ENCODE results near the gene KRTAP5-7.
"Not testable (repeated sequence)": the region's sequence is repeated elsewhere in the genome, so short reads cannot be mapped to it uniquely, and the experiment has no call there.

KRTAP5-7 gene

DNA sequence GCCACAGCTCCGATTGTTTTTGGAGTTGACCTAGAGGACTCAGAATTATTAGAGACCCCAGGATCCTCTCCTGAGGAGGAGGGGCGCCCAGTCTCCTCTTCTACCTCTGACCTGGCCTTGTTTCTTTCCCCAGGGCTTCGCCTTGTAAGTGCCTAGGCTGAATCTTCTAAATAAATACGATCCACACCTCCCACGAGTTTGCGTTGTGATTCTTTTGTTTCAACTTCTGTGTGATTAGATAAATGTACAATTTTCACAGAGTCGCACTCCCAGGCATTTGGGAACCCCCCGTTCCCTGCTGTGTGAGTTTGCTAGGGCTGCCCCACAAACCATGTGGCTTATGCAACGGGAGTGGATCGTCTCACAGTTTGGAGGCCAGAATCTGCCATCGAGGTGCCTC, 11.9 kb downstream of the KRTAP5-7 start:
- H3K9me3 Mint-ChIP-seq, result peaks cover 10 to 27% of the 10 kb centered on the region in 2 donors
- H3K27me3 Mint-ChIP-seq, result peaks cover 7% of the 10 kb centered on the region
- H3K4me3 Mint-ChIP-seq, result no peak overlapping the region
- peaks cover 13% of the 10 kb centered on the region for H3K4me1 Mint-ChIP-seq
- DNase-seq (no peak), ATAC-seq (no peak)
- H3K27ac Mint-ChIP-seq, result no peak overlapping the region

DNA sequence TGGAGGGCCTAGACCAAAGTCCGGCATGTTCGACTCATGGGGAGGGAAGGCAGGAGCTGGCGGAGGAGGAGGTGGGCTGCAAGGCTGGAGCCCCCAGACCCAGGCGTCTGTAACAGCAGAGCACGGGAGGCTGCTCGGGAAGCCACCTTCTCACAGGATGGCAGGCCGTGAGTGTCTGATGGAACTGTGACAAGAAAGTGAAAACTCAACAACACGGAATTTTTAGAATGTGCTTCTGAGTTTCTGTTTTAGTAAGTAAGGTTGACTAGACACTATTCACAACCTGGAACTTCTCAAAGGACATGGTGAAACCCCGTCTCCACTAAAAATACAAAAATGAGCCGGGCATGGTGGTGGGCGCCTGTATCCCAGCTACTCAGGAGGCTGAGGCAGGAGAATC, 12.9 kb downstream of the KRTAP5-7 start:
- Mint-ChIP-seq H3K9me3 (peaks cover 10 to 27% of the 10 kb centered on the region in 2 donors), H3K4me1 (peaks cover 18% of the 10 kb centered on the region)
- H3K27me3 Mint-ChIP-seq, H3K4me3 Mint-ChIP-seq, ATAC-seq, H3K27ac Mint-ChIP-seq, DNase-seq: not testable (repeated sequence)

DNA sequence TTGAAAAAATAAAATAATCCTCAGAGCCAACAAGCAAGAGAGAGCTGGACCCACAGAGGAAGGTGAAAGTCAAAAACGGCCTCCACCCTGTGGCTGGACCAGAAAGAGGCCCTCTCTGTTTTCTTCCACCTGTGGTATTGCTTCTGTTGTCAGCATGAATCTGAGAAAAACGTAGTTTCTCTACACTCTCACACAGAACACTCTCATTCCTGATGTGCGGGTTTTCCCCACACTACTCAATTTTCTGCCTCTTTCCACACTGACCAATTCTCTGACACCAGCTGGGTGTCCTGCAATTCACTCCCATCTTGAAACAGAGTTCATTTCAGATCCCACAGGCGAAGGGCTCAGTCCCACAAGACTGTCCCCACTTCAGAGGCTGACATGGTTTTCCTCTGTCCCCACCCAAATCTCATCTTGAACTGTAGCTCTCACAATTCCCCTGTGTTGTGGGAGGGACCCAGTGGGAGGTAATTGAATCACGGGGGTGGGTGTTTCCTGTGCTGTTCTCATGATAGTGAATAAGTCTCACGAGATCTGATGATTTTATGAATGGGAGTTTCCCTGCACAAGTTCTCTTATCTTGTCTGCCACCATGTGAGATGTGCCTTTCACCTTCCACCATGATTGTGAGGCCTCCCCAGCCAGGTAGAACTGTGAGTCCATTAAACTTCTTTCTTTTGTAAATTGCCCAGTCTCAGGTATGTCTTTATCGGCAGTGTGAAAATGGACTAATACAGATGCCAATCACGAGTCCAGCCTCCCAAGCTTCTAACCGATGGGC, 13.6 kb downstream of the KRTAP5-7 start:
- peaks cover 18% of the 10 kb centered on the region for H3K4me1 Mint-ChIP-seq
- not testable (repeated sequence) for ATAC-seq, H3K27me3 Mint-ChIP-seq, H3K4me3 Mint-ChIP-seq, H3K27ac Mint-ChIP-seq, DNase-seq
- peaks cover 10 to 27% of the 10 kb centered on the region in 2 donors for H3K9me3 Mint-ChIP-seq

DNA sequence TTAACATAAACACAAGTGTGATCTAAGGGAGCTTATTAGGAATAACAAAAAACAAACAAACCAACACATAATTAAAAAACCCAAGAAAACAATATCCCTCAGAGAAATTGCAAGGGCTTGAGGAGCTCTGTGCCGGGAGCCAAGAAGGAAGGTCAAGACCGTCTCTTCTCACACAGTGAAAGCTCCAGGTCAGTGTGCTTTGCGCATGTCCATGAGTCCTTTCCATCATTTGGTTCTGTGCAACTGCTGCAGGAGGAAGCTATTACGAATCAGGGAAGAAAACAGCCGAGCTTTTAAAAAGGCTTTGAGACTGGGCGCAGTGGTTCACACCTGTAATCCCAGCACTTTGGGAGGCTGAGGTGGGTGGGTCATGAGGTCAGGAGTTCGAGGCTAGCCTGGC, 15.3 kb downstream of the KRTAP5-7 start:
- DNase-seq (no peak), ATAC-seq (no peak)
- peaks cover 17% of the 10 kb centered on the region for H3K27me3 Mint-ChIP-seq
- H3K4me3 Mint-ChIP-seq, result no peak overlapping the region
- H3K9me3 Mint-ChIP-seq, result peaks cover 10 to 37% of the 10 kb centered on the region in 2 donors
- peaks cover 18% of the 10 kb centered on the region for H3K4me1 Mint-ChIP-seq
- peak overlapping the region in 1 of 2 donors; percentile 45 for H3K27ac Mint-ChIP-seq

DNA sequence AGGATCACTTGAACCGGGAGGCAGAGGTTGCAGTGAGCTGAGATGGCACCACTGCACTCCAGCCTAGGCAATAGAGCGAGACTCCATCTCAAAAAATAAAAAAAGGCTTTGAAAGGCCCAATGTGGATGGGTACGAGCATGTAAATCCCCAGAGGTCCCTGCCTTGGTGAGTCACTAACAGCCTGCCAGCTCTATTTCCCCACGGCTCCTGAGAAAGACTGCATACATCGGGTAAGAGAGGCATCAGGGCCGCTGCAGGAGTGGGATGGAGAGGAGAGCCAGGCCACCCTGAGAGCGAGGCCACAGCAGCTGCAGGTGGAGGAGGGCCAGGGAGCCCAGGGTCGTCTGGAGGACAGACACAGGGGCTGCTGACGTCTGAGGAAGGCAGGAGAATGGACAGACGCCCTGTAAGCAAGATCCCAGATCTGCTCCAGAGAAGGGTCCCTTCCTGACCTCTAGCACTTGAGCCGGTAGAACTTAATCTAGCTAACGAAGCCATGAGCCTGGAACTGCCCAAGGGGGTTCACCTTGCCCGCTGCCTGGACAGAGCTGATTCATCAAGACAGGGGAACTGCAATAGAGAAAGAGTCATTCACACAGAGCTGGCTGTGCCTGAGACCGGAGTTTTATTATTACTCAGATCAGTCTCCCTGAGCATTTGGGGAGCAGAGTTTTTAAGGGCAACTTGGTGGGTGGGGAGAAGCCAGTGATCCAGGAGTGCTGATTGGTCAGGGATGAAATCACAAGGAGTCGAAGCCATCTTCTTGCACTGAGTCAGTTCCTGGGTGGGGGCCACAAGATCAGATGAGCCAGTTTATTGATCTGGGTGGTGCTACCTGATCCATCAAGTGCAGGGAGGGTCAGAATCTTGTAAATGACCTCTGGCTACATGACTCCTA, 16.1 kb downstream of the KRTAP5-7 start:
- peak in 1 of 2 donors; percentile 28 for DNase-seq
- ATAC-seq, result peak; percentile 42
- peaks cover 23% of the 10 kb centered on the region for H3K27me3 Mint-ChIP-seq
- H3K27ac Mint-ChIP-seq, result no peak overlapping the region
- H3K4me3 Mint-ChIP-seq, result peak overlapping the region; percentile 19 to 20
- peaks cover 10 to 37% of the 10 kb centered on the region in 2 donors for H3K9me3 Mint-ChIP-seq
- H3K4me1 Mint-ChIP-seq, result peaks cover 18% of the 10 kb centered on the region

DNA sequence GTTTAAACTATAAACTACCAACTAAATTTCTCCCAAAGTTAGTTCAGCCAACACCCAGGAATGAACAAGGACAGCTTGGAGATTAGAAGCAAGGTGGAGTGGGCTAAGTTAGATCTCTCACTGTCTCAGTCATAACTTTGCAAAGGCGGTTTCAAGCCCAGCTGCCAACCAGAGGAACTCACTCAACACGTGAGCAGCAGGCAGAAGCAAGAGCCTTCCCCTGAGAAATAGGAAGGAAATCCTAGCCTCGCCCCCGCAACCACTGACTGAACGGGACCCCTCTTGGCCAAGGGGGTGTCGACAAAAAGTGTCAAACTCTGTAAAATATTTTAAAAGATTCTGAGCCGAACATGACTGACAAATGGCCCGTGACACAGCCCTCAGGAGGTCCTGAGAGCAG, 16.8 kb downstream of the KRTAP5-7 start:
- ATAC-seq, result no peak
- H3K4me3 Mint-ChIP-seq, result no peak overlapping the region

DNA sequence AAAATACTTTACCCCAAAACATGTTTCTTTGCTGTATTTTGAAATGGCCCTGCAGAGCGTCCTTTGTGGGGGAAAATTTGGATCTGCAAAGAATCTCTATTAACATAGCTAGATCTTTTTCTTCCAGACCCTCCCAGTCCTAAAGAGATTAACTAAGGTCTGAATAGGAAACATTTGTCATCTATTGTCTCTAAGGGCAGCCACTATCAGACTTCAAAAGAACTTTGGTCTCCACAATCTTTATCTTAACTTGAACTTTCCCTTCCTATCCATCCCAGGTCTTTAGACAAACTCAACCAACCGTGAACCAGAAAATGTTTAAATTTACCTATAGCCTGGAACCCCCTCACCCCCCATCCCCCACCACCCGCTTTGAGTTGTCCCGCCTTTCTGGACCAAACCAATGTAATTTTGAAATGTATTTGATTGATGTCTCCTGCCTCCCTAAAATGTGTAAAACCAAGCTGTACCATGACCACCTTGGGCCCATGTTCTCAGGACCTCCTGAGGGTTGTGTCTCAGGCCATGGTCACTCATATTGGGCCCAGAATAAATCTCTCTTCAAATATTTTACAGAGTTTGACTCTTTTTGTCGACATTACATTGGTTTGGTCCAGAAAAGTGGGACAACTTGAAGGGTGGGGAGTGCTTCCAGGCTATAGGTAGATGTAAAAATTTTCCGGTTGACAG, 17.6 kb downstream of the KRTAP5-7 start:
- Mint-ChIP-seq H3K4me3 (no peak overlapping the region), H3K4me1 (peaks cover 18% of the 10 kb centered on the region)

More for the DNA sequence above, 16.8 kb downstream of the KRTAP5-7 start:
- peaks cover 10 to 37% of the 10 kb centered on the region in 2 donors for H3K9me3 Mint-ChIP-seq
- DNase-seq, result no peak
- peaks cover 30% of the 10 kb centered on the region for H3K27me3 Mint-ChIP-seq
- no peak overlapping the region for H3K27ac Mint-ChIP-seq
- H3K4me1 Mint-ChIP-seq, result peaks cover 18% of the 10 kb centered on the region

DNA sequence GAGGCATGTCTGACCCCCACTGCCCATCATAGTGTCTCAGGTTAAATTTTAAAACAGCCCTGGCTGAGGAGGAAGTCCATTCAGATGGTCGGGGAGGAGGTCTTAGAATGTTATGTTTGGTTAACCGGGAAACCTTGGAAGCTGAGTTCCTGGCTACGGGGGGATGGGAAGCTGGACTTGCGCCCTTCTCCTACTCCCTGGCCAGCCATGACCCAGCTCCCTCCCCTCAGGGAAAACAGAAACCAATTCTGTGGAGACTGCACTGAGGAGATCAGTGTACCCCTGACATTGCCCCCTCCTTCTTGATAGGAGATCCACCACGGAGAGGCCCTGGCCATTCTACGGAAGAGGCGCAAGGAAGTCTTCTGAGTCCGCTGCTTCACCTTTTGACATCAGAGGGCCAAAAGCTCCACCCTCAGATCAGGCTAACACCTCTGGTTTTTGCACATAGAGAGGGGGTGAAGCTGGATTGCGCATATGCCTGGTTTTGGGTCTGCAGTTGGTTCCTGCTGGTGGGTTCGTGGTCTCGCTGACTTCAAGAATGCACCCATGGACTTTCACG, 18.4 kb downstream of the KRTAP5-7 start:
- no peak for ATAC-seq
- H3K4me3 Mint-ChIP-seq, result no peak overlapping the region
- DNase-seq, result no peak
- H3K4me1 Mint-ChIP-seq, result peaks cover 18% of the 10 kb centered on the region
- H3K27ac Mint-ChIP-seq, result no peak overlapping the region
- peaks cover 44% of the 10 kb centered on the region for H3K27me3 Mint-ChIP-seq
- H3K9me3 Mint-ChIP-seq, result peaks cover 10 to 28% of the 10 kb centered on the region in 2 donors

More for the DNA sequence above, 17.6 kb downstream of the KRTAP5-7 start:
- Mint-ChIP-seq H3K9me3 (peaks cover 10 to 33% of the 10 kb centered on the region in 2 donors), H3K27ac (peak overlapping the region in 1 of 2 donors; percentile 8), H3K27me3 (peaks cover 38% of the 10 kb centered on the region)
- no peak for DNase-seq
- ATAC-seq, result no peak

DNA sequence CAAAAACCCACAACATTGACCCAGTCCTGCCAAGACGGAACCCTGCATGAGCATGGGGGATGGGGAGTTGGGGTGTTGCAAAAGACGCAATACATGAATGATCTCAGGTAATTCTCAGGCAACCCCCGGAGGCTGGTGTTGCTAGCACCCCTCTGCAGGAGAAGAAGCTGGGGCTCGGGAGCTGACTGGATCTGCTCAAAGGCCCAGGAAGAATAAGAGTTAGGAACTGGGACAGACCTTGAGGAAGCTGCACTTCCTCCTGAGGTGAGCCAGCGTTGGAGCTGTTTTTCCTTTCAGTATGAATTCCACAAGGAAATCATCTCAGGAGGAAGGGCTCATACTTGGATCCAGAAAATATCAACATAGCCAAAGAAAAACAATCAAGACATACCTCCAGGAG, 21.1 kb downstream of the KRTAP5-7 start, which contains the start of gene KRTAP5-9:
TSS of gene KRTAP5-9 (plus strand) at position 301 of the 400 bp plus-strand sequence. CDS start 238 bp downstream, outside the sequence.
- Mint-ChIP-seq H3K9me3 (peaks cover 0 to 13% of the 10 kb centered on the region in 2 donors), H3K4me3 (no peak within 1 kb of the TSS), H3K4me1 (peaks cover 14% of the 10 kb centered on the region), H3K27me3 (peaks cover 40% of the 10 kb centered on the region), H3K27ac (no peak within 1 kb of the TSS)
- ATAC-seq (no peak), DNase-seq (no peak)

DNA sequence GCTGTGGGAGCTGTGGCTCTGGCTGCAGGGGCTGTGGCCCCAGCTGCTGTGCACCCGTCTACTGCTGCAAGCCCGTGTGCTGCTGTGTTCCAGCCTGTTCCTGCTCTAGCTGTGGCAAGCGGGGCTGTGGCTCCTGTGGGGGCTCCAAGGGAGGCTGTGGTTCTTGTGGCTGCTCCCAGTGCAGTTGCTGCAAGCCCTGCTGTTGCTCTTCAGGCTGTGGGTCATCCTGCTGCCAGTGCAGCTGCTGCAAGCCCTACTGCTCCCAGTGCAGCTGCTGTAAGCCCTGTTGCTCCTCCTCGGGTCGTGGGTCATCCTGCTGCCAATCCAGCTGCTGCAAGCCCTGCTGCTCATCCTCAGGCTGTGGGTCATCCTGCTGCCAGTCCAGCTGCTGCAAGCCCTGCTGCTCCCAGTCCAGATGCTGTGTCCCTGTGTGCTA, 21.7 kb downstream of the KRTAP5-7 start:
- Mint-ChIP-seq H3K27me3 (peaks cover 36% of the 10 kb centered on the region), H3K27ac (no peak overlapping the region), H3K4me1 (peaks cover 8% of the 10 kb centered on the region), H3K4me3 (no peak overlapping the region), H3K9me3 (peaks cover 0 to 10% of the 10 kb centered on the region in 2 donors)
- ATAC-seq (no peak), DNase-seq (no peak)

DNA sequence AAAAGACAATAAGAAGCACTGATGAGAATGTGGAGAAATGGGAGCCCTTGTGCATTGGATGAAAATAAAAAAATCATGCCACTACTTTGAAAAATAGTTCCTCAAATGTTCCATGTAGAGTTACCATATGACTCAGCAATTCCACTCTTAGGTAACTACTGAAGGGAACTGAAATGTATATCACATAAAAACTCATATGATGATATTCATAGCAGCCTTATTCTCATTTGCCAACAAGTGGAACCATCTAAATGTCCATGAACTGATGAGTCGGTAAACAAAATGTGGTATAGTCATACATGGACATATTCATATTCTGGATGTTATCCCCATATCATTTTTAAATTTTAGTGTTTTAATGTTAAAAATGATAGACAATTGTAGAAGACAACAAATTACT, 24.6 kb downstream of the KRTAP5-7 start:
- ATAC-seq (no peak), DNase-seq (no peak)
- Mint-ChIP-seq H3K9me3 (no peaks in the 10 kb centered on the region), H3K27me3 (peaks cover 28% of the 10 kb centered on the region), H3K4me3 (no peak overlapping the region), H3K27ac (no peak overlapping the region), H3K4me1 (no peaks in the 10 kb centered on the region)

DNA sequence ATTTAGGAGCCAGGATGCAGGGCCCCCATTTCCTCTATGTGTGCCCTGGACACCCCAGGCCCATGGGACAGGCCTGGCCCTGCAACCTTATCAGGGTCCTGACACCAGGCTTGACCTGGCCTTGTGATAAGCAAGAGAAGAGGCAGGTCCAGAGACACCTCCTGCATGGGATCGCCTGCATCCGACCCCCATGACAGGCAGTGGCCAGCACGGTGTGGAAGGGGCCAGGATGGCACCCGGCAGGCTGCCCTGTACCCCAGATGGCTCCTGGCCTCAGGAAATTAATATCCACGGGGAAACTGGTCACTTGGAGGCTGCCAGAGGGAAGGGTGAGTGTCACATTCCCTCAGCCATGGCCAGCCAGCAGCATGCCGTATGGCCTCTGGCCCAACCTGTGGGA, 27.9 kb downstream of the KRTAP5-7 start:
- ATAC-seq, result no peak
- no peaks in the 10 kb centered on the region for H3K4me1 Mint-ChIP-seq
- no peak for DNase-seq

DNA sequence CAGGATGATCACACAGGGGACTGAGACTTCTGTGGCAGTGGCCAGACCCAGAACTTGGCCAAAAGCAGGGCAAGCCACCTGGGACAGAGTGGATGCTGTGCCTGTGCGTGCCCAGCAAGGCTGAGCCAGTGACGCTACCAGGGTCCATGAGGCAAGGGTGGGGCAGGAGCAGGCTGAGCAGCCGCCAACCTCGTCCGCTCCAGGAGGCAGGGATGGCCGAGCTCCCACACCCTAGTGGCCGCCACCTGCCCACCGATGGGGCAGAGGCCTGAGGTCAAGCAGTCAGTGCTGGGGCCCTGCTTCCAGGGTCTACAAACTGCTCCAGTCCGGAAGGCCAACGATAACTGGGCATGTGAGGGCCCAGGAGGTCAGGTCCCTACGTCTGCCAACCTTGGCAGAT, 28.4 kb downstream of the KRTAP5-7 start:
- ATAC-seq, result no peak
- no peaks in the 10 kb centered on the region for H3K9me3 Mint-ChIP-seq
- no peak overlapping the region for H3K4me3 Mint-ChIP-seq
- H3K4me1 Mint-ChIP-seq, result no peaks in the 10 kb centered on the region
- DNase-seq, result no peak
- no peak overlapping the region for H3K27ac Mint-ChIP-seq
- no peaks in the 10 kb centered on the region for H3K27me3 Mint-ChIP-seq

More for the DNA sequence above, 27.9 kb downstream of the KRTAP5-7 start:
- Mint-ChIP-seq H3K9me3 (no peaks in the 10 kb centered on the region), H3K4me3 (no peak overlapping the region), H3K27ac (no peak overlapping the region), H3K27me3 (peaks cover 2% of the 10 kb centered on the region)

DNA sequence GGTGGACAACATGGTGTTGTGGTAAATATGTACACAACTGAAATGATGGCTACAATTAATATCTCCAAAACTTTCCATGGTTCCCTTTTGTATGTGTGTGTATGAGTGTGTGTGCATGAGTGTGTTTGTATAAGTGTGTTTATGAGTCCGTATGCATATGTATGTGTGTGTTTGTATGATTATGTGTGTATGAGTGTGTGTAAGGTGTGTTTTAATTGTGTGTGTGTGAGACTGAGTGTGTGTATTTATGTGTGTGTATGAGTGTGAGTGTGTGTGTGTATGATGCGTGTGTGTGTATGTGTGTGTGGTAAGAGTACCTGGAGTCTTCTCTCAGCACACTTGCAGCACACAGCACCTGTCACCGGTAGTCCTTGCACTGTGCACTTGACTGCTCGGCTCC, 29.0 kb downstream of the KRTAP5-7 start:
- DNase-seq (no peak), ATAC-seq (no peak)
- no peak overlapping the region for H3K4me3 Mint-ChIP-seq

DNA sequence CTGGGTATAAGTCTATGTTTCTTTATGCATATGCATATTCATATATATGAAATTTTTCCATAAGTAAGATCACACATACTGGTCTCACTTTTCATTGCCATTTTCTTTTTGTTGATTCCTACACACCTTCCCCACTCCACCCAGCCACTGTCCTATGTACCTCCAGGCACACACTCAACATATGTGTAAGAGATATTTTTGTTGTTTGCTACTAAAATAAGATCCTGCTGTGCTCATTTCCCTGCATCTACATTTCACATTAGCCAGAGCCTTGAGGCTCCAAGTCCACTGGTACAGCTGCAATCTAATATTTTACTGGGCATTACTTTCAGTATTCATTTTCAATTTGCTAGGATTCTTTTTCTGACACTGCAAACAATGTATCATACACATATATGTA, 30.2 kb downstream of the KRTAP5-7 start:
- ATAC-seq (no peak), DNase-seq (no peak)
- no peak overlapping the region for H3K4me3 Mint-ChIP-seq
- H3K9me3 Mint-ChIP-seq, result no peaks in the 10 kb centered on the region
- H3K4me1 Mint-ChIP-seq, result no peaks in the 10 kb centered on the region
- peaks cover 16% of the 10 kb centered on the region for H3K27me3 Mint-ChIP-seq
- H3K27ac Mint-ChIP-seq, result no peak overlapping the region

More for the DNA sequence above, 29.0 kb downstream of the KRTAP5-7 start:
- no peaks in the 10 kb centered on the region for H3K4me1 Mint-ChIP-seq
- no peaks in the 10 kb centered on the region for H3K9me3 Mint-ChIP-seq
- peaks cover 4% of the 10 kb centered on the region for H3K27me3 Mint-ChIP-seq
- H3K27ac Mint-ChIP-seq, result no peak overlapping the region

Measured in stimulated activated naive CD8-positive, alpha-beta T cell treated with anti-CD3 and anti-CD28 coated beads, Interleukin-15, amount 100 ng/mL, for 72 hours (primary cell).